Muscle of leg (tissue), 11 donors: ENCODE results near the gene FRMD3. TPM values are rescaled to one million over a fixed set of nuclear protein-coding genes. Genes with fewer than 3 reads are reported as not detected.
A peak's percentile ranks its signal among the peaks of the same experiment; 100 is the strongest.

Experiments
- DNase-seq: peaks from one replicate; pipeline ENCODE4 v3.0.0; 2013
- H3K27ac ChIP-seq: one replicate; pipeline ENCODE4 v1.5.1; 2013; ENCODE audit warnings: mild to moderate bottlenecking, low read length, control low read depth
- H3K27me3 ChIP-seq: one replicate; pipeline ENCODE4 v1.6.1; 2013; ENCODE audit warnings: low read length; ENCODE audit not compliant: control insufficient read depth, insufficient read depth
- H3K36me3 ChIP-seq: one replicate; pipeline ENCODE4 v1.6.1; 2013; ENCODE audit warnings: low read length; ENCODE audit not compliant: control insufficient read depth, insufficient read depth
- H3K4me1 ChIP-seq: one replicate; pipeline ENCODE4 v1.6.1; 2013; ENCODE audit warnings: low read length; ENCODE audit not compliant: control insufficient read depth, insufficient read depth
- H3K4me3 ChIP-seq: one replicate; pipeline ENCODE4 v1.5.1; 2013; ENCODE audit warnings: low read length, control low read depth
- H3K9me3 ChIP-seq: replicated peaks from 2 replicates; pipeline ENCODE4 v1.6.1; 2013; ENCODE audit warnings: low read depth, low read length; ENCODE audit not compliant: control insufficient read depth
- WGBS: methylation state at CpG from one replicate; pipeline ENCODE4 v1.1.5; 2013; ENCODE audit warnings: missing lambda C conversion rate; ENCODE audit not compliant: insufficient coverage; 5-methylcytosine and 5-hydroxymethylcytosine counted together
- polyA plus RNA-seq, 8 donors: library from polyadenylated mRNA; unstranded; fragments of 120-200 nt; gene quantifications; one replicate each; pipeline versions ENCODE4 v1.2.1 to v1.2.3, GENCODE V29; 2013; ENCODE audit warnings: inconsistent platforms in 1 of 8, low replicate concordance in 1 of 8; ENCODE audit not compliant: insufficient read length in 8 of 8, insufficient read depth in 1 of 8
- total RNA-seq: library from RNA; stranded (reverse); fragments of 120-200 nt; gene quantifications from one replicate; pipeline ENCODE4 v1.2.4, GENCODE V29; 2013

The FRMD3 gene
- total and polyA plus RNA-seq, 9 donors, result 21.4 to 37.5 (median 34.4) TPM

- H3K36me3 ChIP-seq, result peaks cover 4% of the 10 kb centered on the region
- 80% methylated on average over 1 of the region's 6 CpGs for WGBS
- peaks cover 6% of the 10 kb centered on the region for H3K4me1 ChIP-seq
- DNase-seq, result peak; percentile 55
- no peaks in the 10 kb centered on the region for H3K9me3 ChIP-seq
- H3K4me3 ChIP-seq, result no peak overlapping the region
- H3K27me3 ChIP-seq, result no peaks in the 10 kb centered on the region
- no peak overlapping the region for H3K27ac ChIP-seq
Measured at GRCh38 chr9:83238871-83239640, 299.1 kb downstream of the FRMD3 start.

- no peak overlapping the region for H3K4me3 ChIP-seq
- H3K36me3 ChIP-seq, result no peaks in the 10 kb centered on the region
- no peak for DNase-seq
- H3K4me1 ChIP-seq, result peaks cover 9% of the 10 kb centered on the region
- H3K9me3 ChIP-seq, result no peaks in the 10 kb centered on the region
- H3K27ac ChIP-seq, result no peak overlapping the region
- no peaks in the 10 kb centered on the region for H3K27me3 ChIP-seq
- WGBS, result no CpG with 5 or more reads among the region's 4 CpGs
Measured at GRCh38 chr9:83236029-83236696, 302.0 kb downstream of the FRMD3 start.

- Histone ChIP-seq H3K27me3 (no peaks in the 10 kb centered on the region), H3K4me3 (no peak overlapping the region), H3K27ac (no peak overlapping the region), H3K36me3 (no peaks in the 10 kb centered on the region), H3K9me3 (no peaks in the 10 kb centered on the region), H3K4me1 (peaks cover 9% of the 10 kb centered on the region)
- DNase-seq, result no peak
- no CpG with 5 or more reads among the region's 2 CpGs for whole genome bisulfite sequencing
Measured at GRCh38 chr9:83235526-83235925, 302.7 kb downstream of the FRMD3 start.

DNA sequence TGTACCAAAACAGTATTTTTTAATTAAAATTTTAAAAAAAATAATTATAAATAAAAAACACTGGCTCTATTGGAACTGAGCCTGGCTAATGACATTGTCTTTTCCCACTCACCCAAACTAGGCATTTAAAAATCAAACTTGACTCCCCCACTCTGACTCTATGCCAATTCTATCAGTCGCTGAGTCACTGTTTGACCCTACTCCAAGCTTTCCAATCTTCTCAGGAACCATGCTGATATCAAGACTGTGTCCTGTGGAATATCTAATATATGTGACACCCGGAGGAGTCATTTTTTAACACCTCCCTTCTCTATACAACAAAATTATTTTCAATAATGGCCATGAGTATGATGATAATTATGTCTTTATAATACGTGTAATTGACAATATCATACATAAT is 303.7 kb downstream of the FRMD3 start:
- H3K27me3 ChIP-seq, result no peaks in the 10 kb centered on the region
- peaks cover 9% of the 10 kb centered on the region for H3K4me1 ChIP-seq
- H3K36me3 ChIP-seq, result no peaks in the 10 kb centered on the region
- no peak overlapping the region for H3K27ac ChIP-seq
- WGBS, result no CpG with 5 or more reads among the region's 3 CpGs
- peaks cover 4% of the 10 kb centered on the region for H3K9me3 ChIP-seq
- no peak for DNase-seq
- no peak overlapping the region for H3K4me3 ChIP-seq

DNA sequence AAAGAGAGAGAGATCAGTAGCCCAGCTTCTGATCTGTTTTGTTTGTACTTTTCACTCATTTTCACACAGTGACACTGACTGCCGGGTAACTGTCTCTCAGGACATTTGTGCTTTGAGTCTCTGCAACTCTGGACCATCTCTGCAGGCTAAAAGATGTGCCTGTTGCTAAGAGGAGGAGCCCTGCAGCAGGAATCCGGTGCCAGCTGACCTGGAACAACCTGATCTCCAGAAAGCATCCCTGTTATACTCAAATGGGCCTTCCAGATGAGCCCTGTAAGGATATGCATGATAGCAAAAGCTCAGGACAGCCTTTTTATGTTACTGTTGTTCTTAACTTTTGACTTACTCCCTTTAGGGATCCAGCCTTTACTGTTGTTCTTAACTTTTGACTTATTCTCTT is 304.6 kb downstream of the FRMD3 start:
- H3K4me3 ChIP-seq, result no peak overlapping the region
- no peaks in the 10 kb centered on the region for H3K36me3 ChIP-seq
- H3K9me3 ChIP-seq, result peaks cover 6% of the 10 kb centered on the region
- H3K4me1 ChIP-seq, result peaks cover 3% of the 10 kb centered on the region
- H3K27me3 ChIP-seq, result no peaks in the 10 kb centered on the region
- WGBS, result no CpG with 5 or more reads among the region's 2 CpGs
- H3K27ac ChIP-seq, result no peak overlapping the region
- no peak for DNase-seq

- Histone ChIP-seq H3K36me3 (no peaks in the 10 kb centered on the region), H3K27ac (no peak overlapping the region), H3K9me3 (peaks cover 6% of the 10 kb centered on the region), H3K27me3 (no peaks in the 10 kb centered on the region), H3K4me3 (no peak overlapping the region), H3K4me1 (peaks cover 3% of the 10 kb centered on the region)
- whole genome bisulfite sequencing, result no CpG with 5 or more reads among the region's 1 CpG
- peak; percentile 16 for DNase-seq
Measured at GRCh38 chr9:83231039-83231438, 307.2 kb downstream of the FRMD3 start.

DNA sequence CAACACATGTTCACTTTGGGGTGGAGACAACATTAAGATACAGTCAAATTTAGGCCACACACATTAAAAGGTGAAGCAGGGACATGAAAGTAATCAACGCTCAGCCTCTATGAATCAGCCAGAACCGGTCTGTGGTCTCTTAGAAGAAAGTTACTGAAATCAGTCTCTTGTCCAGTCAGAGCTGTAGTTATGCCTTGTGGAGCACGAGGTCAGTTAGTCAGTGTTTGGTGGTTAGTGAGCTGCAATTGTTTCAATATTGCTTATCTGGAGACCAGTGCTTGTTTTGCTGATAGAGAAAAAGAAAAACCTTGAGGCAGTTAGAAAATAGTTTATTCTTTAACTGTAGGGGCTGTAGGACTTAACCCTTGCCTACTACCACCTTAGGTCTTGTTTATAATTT is 317.5 kb downstream of the FRMD3 start:
- WGBS, result 83% methylated on average over 2 of the region's 3 CpGs
- H3K27ac ChIP-seq, result no peak overlapping the region
- peaks cover 4% of the 10 kb centered on the region for H3K4me1 ChIP-seq

GRCh38 chr9:83219924-83220438 is 318.2 kb downstream of the FRMD3 start:
- 47% methylated on average over 7 of the region's 12 CpGs for WGBS
- Histone ChIP-seq H3K27ac (no peak overlapping the region), H3K9me3 (no peaks in the 10 kb centered on the region), H3K36me3 (no peaks in the 10 kb centered on the region), H3K4me3 (peak overlapping the region; percentile 59), H3K27me3 (no peaks in the 10 kb centered on the region), H3K4me1 (peaks cover 4% of the 10 kb centered on the region)
- peak; percentile 10 for DNase-seq

More for the DNA sequence above, 317.5 kb downstream of the FRMD3 start:
- H3K36me3 ChIP-seq, result no peaks in the 10 kb centered on the region
- no peak for DNase-seq
- H3K4me3 ChIP-seq, result no peak overlapping the region
- H3K9me3 ChIP-seq, result no peaks in the 10 kb centered on the region
- H3K27me3 ChIP-seq, result no peaks in the 10 kb centered on the region

DNA sequence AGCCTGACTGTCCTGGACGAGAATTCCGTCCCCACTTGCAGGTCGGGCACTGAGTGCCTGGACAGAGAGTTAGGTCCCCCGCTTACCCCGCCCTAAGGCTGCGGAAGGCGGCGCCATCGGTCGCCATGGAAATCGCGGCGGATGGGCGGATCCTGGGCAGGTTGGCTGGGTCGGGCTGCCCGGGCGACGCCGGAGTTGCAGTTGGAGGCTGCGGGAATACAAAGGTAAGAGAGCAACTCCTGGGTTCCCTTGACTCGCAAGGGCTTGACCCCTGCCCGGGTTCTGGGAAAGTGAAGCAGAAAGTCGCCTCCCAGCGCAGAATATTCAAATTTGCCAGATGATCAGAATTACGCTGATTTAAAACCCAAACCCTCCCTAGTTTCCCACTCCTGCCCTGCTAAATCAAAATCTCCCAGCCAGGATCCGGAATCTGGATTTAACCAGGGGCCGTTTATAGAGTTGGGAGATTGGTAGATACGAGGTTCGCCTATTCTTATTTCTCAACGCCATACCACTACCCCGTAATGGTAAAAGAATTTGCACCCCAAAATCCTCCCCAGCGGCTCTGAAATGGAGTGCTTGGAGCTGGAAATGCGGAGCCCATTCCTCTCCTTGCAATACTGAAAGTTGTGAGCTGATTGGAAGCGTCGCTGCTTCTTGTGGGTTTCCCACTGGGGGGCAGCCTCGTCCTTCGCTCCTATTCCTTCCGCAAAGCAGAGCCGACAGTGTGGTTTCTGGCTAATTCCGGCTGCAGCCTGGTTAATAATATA is 318.9 kb downstream of the FRMD3 start:
- peak; percentile 94 for DNase-seq
- no peaks in the 10 kb centered on the region for H3K36me3 ChIP-seq
- H3K4me1 ChIP-seq, result peaks cover 4% of the 10 kb centered on the region
- H3K4me3 ChIP-seq, result peak overlapping the region; percentile 59
- peak overlapping the region; percentile 72 for H3K27ac ChIP-seq
- H3K9me3 ChIP-seq, result no peaks in the 10 kb centered on the region
- H3K27me3 ChIP-seq, result no peaks in the 10 kb centered on the region
- 1% methylated on average over 32 of the region's 40 CpGs for WGBS
